ENCODE data around the gene PREX1.

The PREX1 gene

DNA sequence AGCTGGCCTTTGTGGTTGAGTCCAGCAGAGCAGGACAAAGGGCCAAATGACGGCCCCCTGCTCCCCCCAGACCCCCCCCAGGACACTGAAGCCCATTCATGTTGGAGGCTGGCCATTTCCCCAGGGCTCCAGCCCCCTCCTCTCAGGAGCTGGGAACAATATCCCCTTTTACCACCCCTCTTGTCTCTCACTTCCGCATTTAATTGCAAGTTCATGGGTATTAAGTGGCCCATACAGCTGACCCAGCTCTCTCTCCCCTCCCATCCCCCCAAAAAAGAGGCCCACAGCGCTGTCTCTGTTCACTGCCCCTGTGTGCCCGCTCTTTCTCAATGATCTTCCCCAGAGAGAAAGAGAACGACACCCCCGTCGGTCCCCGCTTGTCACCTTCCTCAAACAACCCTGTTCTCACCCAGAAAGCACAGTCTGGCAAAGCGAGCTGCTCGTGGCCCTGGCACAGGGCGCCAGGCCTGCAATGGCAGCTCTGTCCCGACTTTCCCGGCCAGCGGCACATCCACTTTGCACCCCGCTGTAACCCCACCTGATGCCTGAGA, 30.4 kb downstream of the PREX1 start:
- ChIA-PET POLR2A (ENCODE audit: low non-redundant PET) (no interaction called here), CTCF (interaction anchor here (0.6 to 1.1 kb wide), 3 partner anchors 23 to 261 kb away, joined by 3 to 4 read pairs (median 3); no protein-coding TSS in a partner anchor)
- TF ChIP-seq, protein P1, sequence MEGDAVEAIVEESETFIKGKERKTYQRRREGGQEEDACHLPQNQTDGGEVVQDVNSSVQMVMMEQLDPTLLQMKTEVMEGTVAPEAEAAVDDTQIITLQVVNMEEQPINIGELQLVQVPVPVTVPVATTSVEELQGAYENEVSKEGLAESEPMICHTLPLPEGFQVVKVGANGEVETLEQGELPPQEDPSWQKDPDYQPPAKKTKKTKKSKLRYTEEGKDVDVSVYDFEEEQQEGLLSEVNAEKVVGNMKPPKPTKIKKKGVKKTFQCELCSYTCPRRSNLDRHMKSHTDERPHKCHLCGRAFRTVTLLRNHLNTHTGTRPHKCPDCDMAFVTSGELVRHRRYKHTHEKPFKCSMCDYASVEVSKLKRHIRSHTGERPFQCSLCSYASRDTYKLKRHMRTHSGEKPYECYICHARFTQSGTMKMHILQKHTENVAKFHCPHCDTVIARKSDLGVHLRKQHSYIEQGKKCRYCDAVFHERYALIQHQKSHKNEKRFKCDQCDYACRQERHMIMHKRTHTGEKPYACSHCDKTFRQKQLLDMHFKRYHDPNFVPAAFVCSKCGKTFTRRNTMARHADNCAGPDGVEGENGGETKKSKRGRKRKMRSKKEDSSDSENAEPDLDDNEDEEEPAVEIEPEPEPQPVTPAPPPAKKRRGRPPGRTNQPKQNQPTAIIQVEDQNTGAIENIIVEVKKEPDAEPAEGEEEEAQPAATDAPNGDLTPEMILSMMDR (conservative IDR thresholded peaks at IDR 0.05; ENCODE audit: low read depth), result no peak
- H3K27ac ChIP-seq, result no peak overlapping the region
- DNase-seq (ENCODE audit: low spot score), result no peak

DNA sequence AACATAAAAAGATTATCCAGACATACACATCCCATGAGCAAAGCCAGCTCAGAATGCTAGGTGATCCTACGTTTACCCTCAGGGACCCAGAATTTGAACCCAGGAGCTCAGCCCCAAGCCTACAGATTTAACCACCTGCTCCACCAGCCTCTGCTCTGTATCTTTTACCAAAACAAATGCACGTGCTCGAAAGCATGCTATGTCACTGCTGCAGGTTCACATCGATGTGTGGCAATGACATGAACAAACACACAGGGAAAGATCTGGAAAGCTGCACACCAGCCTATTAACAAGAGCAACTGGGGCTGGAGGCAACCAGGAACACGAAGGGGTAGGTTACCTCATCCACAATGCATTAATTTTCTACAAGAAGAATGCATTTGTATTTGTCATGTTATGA, 32.1 kb downstream of the PREX1 start:
- DNase-seq (ENCODE audit: low spot score), result no peak
- POLR2A ChIA-PET (ENCODE audit: low non-redundant PET), result no interaction called here
- CTCF ChIA-PET, result interaction anchor here (0.5 to 1.1 kb wide), 2 partner anchors 22 to 138 kb away, joined by 3 to 4 read pairs; no protein-coding TSS in a partner anchor
- TF ChIP-seq, protein P1 (conservative IDR thresholded peaks at IDR 0.05; ENCODE audit: low read depth), result no peak
- no peak overlapping the region for H3K27ac ChIP-seq

DNA sequence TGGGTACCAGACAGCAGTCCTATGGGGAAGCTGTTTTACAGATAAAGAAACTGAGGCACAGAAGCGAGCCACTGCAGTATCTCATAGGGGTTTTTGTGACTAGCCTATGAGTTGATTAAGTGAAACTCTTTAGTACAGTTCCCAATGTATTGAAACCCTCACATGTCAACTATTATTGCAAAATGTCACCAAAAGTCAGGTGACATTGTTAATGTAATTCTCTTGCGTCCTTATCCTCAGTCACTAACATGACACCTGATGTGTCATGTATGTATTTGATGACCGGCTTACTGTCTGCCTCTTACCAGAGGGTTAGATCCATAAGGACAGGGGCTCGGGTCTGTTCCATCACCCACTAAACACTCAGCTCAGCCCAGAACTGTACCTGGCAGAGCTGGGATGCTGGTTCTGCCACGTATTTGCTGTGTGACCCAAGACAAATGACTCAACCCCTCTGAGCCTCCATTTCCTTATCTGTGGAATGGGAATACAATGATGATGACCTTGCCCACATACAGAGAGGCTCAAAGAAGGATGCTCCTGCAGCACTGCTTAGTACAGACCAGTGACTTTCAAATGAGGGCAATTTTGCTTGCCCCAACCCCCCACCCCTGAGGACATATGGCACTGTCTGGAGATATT, 32.9 kb downstream of the PREX1 start:
- ChIA-PET CTCF (interaction anchor here (0.5 to 1.1 kb wide), 3 partner anchors 23 to 137 kb away, joined by 3 to 4 read pairs (median 3); no protein-coding TSS in a partner anchor), POLR2A (ENCODE audit: low non-redundant PET) (no interaction called here)
- TF ChIP-seq, protein P1 (conservative IDR thresholded peaks at IDR 0.05; ENCODE audit: low read depth), result no peak
- no peak overlapping the region for H3K27ac ChIP-seq
- DNase-seq (ENCODE audit: low spot score), result no peak

DNA sequence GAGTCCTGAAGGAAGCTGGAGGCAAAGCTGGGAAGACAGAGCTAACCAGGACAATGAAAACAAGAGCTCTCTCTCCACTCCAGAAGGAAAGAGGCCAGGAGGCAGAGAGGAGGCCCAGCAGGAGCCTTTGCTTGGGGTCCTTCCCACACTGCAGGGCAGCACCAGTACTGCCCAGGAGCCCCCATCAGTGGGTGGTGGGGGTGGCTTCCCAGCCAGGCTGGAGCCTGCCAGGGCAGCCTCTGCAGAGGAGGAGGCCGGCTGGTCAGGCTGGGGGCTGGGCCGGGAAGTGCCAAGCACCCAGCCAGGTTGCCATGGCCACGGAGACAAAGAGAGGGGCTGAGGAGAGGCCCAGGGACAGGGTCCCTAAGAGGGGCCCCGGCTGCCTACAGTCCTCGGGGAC, 33.4 kb downstream of the PREX1 start:
- TF ChIP-seq, protein P1 (conservative IDR thresholded peaks at IDR 0.05; ENCODE audit: low read depth), result no peak
- no peak for DNase-seq (ENCODE audit: low spot score)
- CTCF ChIA-PET, result interaction anchor here (0.6 kb wide), 1 partner anchor 137 kb away, joined by 3 read pairs; no protein-coding TSS in a partner anchor
- no peak overlapping the region for H3K27ac ChIP-seq
- POLR2A ChIA-PET (ENCODE audit: low non-redundant PET), result no interaction called here

DNA sequence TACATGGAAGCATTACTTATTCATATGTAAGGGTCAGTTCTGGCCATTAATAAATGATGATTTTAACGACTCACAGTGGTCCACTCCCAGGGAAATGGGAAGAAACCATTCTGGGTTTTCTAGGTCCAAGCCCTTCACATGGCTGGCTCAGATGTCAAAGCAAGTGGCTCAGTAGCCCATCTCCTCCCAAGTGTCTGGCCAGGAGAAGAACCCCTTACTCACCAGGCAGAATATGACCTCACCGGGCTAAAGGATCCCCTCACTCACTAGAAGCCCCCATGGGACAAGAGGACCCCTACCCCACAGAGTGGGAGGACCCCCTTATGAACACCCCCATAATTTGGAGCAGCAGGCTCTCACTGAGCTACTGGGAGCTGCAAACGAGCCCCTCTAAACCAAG, 34.0 kb downstream of the PREX1 start:
- ChIA-PET CTCF (no interaction called here), POLR2A (ENCODE audit: low non-redundant PET) (no interaction called here)
- H3K27ac ChIP-seq, result no peak overlapping the region
- TF ChIP-seq, protein P1 (conservative IDR thresholded peaks at IDR 0.05; ENCODE audit: low read depth), result no peak
- DNase-seq (ENCODE audit: low spot score), result no peak

DNA sequence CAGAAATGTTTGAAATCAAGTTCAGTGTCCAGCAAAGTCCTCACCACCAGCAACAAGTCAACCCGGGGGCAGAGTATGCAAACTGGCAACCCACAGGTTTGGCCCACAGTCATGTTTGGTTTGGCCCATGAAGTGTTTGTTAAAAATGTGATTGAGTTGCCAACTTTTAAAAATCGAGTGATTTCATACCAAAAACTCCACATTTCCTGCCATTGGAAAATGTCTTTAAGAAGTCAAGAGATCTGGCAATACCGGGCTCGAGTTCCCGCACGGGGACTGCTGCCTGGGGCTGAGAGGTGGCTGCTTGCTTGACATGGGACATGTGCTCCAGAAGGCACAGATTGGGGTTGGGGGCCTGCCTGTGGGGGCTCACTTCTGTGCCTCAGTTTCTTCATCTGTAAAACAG, 36.1 kb downstream of the PREX1 start:
- TF ChIP-seq, protein P1 (conservative IDR thresholded peaks at IDR 0.05; ENCODE audit: low read depth), result no peak
- ChIA-PET POLR2A (ENCODE audit: low non-redundant PET) (no interaction called here), CTCF (interaction anchor here (0.6 kb wide), 1 partner anchor 1128 kb away, joined by 3 read pairs; no protein-coding TSS in a partner anchor)
- no peak for DNase-seq (ENCODE audit: low spot score)
- H3K27ac ChIP-seq, result no peak overlapping the region
